ENCODE results near the gene FMNL2. TPM values are rescaled to one million over a fixed set of nuclear protein-coding genes. Genes with fewer than 3 reads are reported as not detected.

Gene FMNL2
- total RNA-seq, 1 experiment from 2014 or later, result 37.5 TPM

DNA sequence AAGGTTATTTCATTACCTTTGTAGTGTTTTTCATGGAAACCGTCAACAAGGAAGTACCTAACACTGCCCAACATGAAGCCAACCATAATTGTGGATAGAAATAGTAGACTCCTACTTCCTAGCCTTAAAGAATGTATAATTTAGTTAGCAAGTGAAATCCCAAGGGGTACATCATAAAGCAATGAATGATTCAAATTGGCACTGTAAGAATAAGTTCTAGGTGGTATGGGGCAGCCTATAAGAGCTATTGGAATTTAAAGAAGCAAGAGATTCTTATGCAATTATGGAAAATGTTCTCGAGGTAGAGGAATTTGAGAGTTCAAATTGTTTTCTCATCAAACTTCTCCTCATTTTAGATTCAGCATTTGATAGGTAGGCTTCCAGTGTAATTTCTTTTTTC is 157.9 kb downstream of the FMNL2 start:
- DNase-seq (ENCODE audit: low spot score), result no peak

DNA sequence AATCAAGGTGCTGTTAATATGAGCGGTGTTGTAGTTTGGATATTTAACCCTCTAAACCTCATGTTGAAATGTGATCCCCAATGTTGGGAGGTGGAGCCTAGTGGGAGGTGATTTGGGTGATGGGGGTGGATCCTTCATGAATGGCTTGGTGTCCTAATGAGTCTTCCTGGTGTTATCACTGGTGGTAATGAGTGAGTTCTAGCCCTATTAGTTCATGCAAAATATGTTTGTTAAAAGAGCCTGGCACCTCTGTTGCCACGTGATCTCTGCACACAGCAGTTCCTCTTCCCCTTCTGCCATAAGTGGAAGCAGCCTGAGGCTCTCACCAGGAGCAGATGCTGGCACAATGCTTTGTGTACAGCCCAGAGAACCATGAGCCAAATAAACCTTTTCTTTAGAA is 158.4 kb downstream of the FMNL2 start:
- no peak for DNase-seq (ENCODE audit: low spot score)

DNA sequence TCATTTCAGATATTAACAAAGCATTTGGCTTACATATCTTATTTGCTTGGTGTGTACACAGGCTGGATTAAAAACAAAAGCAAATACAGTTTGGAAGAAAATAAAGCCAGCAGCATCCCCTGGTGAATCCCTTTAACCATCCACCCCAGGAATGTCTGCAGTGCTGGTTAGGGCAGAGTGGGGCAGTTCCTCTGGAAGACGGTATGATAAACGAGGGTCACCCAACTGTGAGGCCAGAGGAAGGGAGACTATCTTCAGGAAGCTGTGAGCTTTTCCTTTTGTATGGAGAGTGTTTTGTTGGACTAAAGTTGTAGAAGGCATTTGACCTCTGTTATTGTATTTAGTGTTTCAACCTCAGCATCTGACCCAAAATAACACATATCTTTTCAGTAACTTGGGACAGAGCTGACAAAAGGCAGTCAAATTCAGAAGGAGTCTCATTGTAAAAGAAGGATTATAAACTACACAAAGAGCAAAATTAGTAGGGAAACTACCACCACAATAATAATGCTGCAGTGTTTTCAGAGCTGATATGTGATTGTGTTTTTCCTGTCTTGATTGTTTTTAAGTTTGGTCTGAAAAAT is 159.1 kb downstream of the FMNL2 start:
- DNase-seq (ENCODE audit: low spot score), result no peak

DNA sequence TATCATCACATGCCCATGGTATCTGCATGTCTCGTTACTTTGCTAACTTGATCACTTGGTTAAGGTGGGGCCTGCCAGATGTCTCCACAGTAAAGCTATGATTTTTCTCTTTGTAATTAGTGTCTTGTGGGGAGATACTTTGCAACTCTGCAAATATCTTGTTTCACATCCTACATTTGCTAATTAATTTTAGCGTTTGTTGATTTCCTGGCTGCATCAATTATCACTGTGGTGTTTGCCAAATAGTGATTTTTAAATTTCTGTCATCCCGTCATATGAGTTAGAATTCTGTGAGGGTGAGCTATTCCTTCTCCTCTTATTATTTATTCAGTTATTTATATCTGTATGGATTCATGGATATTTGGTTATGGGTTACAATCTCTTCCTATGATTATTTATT is 161.4 kb downstream of the FMNL2 start:
- DNase-seq (ENCODE audit: low spot score), result no peak

DNA sequence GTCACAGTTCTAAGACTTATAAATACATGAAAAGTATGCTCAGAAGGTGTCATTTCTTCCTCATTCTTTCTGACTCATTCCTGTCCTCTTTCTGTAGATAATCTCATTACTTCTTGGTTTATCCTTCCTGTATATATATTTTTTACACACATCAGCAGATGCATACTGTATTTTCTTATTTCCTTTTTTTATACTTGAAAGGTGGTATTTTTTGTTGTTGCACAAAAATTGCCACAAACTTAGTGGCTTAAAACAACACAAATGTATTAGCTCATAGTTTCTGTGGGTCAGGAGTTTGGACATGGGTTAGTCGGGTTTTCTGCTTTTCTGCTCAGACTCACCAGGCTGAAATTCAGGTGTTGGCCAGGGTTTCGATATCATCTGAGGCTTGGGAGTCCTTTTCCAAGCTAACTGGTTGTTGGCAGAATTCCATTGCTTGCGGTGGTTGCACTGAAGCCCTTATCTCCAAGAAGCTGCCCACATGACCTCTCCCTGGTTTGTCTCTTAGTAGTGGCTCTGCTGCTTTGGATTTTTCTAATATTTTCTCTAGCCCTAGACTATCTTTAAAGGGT is 162.6 kb downstream of the FMNL2 start:
- peak; percentile 90 for DNase-seq (ENCODE audit: low spot score)

DNA sequence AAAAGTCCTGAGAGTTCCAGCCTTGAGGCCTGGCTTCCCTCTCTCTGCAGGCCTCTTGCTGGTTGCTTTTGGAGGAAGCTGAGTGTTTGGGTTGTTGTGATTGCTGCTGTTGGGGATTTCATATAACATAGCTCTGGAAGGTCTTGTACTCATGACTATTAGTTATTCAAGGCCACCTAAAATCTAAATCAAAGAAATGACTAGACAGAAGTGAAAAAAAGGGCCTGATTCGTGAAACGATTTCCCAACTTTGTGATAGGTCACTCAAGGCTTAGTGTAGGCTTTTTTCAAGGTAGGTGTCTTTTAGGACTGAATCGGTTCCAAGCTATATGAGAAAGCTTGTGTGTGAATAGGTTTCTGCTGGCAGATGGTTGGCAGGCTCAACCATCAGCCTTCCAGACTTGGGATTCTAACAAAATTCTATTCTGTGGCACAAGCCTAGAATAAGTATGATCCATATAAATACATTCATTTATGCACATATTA is 164.4 kb downstream of the FMNL2 start:
- DNase-seq (ENCODE audit: low spot score), result no peak

DNA sequence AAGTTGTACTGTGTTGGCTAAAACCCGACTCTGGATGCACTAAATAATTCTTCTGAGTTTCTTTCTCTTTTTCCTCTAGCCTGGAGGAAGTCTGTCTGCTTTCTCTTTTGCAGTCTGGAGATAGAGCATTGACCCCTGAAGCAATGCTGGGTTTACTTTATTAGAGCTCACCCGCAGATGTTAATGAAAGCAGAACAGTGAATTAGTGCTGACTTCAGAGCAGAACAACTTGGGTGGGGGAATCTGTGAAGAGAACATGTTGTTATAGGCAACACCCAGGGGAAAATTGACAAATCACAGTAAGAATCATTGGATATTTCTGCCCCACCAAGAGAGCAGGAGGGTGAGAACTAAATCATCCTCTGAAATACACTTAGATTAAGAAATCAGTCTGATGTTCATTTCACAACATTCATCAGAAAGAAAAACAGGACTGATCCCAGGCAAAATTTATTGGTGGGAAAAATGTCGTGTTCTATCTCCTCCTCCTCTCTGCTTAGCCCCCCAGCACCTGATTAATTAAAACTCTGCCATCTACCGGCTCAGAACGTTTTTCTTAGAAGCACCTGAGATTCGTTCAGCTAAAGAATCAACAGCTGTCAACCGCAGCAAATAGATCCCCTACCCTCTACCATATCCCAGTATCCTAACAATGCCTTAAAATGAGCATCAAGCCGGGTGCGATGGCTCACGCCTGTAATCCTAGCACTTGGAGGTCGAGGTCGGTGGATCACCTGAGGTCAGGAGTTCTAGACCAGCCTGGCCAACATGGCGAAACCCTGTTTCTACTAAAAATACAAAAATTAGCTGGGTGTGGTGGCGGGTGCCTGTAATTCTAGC is 165.1 kb downstream of the FMNL2 start:
- DNase-seq (ENCODE audit: low spot score), result no peak

DNA sequence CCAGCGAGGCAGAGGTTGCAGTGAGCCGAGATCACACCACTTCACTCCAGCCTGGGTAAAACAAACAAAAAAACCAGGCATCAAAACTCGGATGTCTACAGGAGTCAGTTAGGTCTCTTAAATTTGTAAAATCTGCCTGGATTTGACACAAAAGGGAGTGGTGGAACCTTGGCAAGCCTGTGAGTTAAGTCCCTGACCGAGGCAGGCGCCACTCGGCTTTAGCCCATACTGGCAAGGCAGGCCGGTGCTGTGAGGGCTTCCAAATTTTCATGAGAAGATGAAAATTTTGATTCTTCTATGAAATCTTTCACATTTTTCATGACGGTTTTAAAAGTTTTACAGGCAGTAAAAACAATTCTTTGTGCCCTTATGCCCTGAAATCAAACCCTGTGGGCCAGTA is 165.8 kb downstream of the FMNL2 start:
- no peak for DNase-seq (ENCODE audit: low spot score)

DNA sequence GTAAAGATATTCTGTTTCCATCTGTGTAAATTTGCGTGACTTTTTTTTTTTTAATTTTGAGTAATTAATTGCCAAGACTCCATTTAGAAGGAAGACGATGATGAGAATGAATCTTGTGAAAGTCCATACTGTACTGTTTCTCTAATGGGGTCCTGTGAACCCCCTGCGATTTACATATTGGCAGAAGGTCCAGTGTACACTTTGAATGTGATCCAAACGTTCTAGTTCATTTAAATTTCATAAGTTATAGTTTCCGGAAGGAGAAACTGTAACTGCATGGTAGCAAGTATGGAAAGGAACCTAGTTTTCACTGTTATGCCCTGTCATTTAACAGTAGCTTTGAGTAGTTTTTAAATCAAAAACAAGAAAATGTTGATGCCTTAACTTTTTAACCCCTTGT is 166.7 kb downstream of the FMNL2 start:
- no peak for DNase-seq (ENCODE audit: low spot score)

DNA sequence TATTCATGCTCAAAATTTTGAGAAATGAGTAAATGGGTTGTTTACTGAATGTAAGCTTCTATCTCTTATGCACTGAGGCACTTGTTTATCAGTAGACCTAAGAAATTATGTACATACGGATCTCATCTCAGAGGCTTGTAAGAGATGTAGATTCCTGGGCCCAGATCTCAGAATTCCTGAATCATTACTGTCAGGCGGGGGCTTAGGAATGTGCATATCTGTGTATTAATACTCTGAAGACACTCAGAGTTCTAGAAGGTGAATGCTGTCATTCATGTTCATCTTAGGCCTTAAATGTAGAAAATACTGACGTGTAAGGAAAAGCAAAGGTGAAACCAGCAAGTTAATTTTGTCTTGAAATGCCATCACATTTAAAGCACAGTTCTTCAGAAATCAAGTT is 169.6 kb downstream of the FMNL2 start:
- peak; percentile 53 for DNase-seq (ENCODE audit: low spot score)

DNA sequence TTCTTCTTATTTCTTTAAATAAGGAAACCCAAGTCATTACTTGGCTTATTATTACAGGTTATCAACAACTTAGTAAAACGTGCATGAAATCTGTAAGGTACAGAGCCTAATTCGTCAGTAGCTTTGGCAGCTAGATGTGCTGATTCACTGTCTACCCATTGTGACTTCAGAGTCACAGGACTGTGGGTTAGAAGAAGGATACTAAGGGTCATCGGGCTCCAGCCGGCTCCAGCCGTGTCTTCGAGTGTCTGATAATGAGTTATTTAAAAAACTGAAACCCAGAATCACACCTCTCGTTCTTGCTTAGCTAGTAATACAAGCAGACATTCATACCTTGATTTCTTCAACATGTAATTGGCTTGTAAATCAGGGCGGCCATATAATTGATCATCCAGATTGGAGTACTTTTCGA is 170.5 kb downstream of the FMNL2 start:
- peak; percentile 81 for DNase-seq (ENCODE audit: low spot score)

DNA sequence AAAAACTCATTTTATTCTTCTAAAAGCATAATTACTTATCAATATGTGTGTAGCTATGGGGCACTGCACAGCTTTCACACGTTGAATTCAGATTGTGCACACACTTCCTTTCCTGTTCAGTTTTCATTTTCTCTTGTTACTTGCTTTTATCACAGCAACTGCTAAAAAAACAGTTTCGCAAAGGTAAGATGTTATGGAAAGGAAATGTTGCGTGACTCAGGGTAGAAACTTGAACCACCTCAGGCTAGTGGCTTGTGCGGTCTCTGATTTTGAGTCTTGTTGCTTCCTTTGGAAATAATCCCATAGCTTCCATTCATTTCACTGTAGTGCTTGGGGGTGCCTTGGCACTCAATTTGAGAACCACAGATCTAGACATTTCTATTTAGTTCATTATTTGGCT is 171.9 kb downstream of the FMNL2 start:
- peak; percentile 79 for DNase-seq (ENCODE audit: low spot score)

DNA sequence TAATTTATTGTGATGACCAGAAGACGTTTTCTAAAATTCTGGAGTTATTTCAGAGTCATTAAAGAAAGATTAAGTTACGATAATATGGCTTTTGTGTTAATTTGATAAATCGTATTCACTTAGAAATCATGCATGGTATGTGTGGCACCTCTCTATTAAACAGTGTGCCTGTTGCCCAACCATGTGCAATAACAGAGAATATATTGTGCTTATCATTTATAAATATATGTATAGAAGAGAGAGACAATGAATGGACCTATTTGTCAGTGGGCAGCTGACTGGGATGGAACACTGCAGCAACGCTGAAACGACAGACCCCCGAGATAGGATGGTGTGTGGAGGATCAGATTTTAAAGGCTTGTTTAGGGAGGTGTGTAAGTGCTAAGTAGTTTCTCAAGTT is 172.9 kb downstream of the FMNL2 start:
- no peak for DNase-seq (ENCODE audit: low spot score)

DNA sequence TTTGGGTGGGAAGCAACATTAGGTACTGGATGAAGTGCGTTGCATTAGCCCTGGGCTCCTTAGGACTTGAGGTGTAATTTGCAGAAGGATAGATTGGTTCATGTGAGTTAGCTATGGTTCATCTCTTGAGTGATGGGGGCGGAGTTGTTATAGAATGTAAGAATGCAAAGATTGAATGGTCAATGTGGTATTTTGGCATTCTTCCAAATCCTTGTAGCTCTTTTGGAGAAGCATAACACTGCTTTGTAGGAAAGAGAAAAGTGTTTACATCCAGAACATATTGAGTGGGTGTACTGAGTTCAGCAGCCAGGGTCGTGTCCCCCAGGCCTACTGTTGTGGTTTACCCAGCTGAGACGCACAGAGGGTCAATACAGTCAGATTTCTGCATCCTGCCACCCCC is 173.5 kb downstream of the FMNL2 start:
- no peak for DNase-seq (ENCODE audit: low spot score)

DNA sequence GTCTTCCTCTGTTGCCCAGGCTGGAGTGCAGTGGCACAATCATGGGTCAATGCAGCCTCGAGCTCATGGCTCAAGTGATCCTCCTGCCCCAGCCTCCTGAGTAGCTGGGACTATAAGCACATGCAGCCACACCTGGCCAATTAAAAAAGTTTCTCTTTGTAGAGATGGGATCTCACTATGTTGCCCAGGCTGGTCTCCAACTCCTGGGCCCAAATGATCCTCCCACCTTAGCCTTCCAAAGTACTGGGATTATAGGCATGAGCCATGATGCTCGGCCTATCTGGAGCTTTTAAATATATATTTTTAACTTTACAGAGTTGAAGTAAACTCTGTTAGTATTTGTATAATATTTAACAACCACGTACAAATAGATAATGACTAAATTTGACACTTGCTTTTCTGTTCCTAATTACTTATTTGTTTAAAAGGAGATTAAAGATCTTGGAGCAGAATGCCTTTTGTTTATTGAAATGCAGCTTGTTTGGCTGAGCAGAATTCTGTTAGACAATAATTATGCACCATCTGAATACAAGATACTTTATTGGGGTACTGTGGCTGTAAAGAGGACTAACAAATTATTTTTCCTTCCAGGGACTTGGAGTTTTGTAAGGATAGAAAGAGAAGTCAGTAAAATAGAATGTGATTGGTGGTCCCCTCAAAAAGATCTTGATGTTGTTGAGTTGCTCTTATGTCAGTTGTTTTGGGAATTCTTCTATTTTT is 175.0 kb downstream of the FMNL2 start:
- DNase-seq (ENCODE audit: low spot score), result no peak

DNA sequence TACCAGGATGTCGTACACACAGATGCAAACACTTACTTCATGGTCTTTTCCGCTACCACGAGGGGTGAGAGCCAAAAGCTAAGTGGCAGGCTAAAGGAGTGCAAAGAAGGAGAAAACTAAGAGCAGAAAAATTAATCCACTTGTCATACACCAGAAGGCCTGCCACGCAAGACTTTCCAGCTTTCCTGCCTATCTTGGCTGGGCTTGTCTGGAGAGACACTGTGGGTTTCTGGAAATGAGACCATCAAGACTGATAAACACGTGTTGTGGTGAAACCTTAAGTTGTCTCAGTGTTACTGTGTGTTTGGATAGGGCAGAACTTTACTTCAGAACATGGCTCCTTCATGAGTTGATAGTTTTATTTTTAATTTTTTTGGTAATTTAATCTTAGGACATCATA is 175.6 kb downstream of the FMNL2 start:
- DNase-seq (ENCODE audit: low spot score), result no peak

DNA sequence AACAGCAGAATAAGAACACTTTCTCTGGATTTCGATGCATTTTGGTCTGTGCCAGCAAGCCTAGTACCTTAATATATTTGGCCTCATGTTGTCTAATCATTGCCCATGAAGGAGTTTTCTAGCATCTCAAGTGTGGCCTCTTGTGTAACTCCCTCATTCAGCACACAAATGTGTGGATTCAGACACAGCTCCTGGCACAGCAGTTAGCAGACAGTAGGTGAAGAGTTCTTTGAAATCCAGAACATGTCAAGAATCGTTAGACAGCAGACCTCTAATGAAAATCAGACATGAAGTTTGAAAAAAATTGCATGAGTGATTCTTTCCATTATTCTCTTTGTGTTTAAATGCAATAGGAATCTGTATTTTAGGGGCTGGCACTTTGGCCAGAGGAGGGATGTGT is 177.0 kb downstream of the FMNL2 start:
- no peak for DNase-seq (ENCODE audit: low spot score)

DNA sequence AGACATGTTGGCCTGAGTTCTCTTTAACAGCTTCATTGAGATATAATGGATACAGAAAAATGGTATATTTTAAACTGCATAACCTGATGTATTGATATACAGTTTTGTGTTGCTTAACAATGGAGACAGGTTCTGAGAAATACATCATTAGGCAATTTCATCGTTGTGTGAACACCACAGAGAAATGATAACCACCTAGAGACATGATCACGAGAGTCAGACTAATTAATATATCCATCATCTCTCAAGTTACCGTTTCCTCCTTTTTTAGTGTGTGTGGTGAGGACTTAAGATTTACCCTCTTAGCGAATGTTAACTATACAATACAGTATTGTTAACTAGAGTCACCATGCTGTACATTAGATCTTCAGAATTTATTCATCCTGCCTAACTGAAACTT is 178.1 kb downstream of the FMNL2 start:
- no peak for DNase-seq (ENCODE audit: low spot score)

DNA sequence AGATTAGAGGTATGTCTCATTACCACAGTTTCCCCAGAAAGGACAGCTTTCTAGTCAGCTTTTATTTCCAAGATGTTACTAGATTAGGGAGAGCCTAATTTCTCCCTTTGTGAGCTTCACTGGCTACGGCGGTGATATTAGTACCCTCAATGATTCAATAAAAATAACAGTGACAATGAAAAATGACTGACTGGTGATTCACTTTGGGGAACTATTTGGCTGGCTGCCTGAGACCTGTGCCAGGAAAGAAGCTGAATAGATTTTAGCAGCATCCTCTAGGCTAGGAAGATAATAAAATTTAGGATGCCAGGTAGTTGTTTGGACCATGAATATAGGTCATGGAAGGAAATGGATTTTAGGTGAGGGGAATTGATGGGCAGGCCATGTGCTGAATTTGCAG is 178.7 kb downstream of the FMNL2 start:
- peak; percentile 83 for DNase-seq (ENCODE audit: low spot score)

DNA sequence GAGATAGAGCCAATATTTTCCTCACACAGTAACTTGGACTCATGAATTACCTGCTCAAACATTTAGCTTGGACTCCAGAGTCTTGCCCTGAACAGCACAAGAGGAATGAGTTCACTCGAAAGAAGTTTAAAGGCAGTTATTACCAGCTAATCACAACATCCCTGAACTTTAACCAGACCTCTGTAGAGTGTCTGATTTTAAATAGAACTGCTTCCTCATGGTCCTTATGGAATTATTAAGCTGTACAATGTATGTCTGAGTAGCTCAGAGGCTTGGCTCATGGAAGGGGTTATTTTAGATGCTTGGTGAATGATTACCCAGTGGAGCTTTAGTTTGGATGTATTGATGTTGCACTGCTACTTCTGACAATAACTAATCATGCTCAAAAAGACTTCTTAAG is 183.1 kb downstream of the FMNL2 start:
- DNase-seq (ENCODE audit: low spot score), result no peak

DNA sequence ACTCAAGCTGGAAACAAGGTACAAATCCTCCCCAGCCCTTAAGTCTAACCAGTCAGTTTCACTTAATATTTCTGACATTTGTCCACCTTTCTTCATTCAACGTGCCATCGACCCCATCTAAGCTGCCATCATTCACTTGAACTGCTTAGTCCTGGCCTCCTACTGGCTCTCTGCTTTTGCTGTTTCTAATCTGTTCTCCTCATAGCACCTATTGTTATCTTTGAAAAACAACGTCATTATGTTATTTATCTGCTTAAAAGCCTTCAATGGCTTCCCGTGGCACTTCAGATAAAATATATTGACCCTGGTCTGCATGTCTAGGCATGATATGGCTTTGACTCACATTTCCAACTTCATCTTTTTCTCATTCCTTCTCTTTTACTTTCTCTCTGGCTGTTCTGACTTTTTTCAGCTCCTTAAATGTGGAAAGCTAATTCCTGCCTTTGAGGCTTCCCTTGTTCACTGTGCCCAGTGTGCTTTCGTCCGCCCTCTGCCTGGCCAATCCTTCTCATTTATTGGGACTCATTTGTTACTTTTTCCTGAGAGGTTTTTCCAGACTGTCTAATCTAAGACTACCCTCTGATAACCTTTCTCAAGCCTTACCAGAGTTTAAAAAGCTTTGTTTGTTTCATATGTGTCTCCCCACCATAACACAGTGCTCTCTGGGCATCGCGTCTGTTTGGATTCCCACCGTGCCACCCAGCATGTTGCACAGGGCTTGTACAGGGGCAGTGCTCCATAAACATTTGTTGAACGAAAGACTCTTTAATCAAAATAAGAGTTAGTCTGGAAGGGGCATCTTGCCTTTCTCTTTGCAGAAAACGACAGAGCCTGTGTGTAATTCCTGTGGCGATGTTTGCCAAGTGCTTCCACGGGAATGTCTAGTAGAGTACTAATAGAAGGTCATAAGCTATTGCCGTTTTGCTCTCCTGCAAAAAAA is 183.9 kb downstream of the FMNL2 start:
- DNase-seq (ENCODE audit: low spot score), result no peak
